GM12873 (cell line): ENCODE results near the gene OR1L8.

Experiments
- CTCF ChIP-seq: IDR thresholded peaks from 2 replicates; pipeline ENCODE4 v1.5.1; 2012; ENCODE audit warnings: low read depth, mild to moderate bottlenecking, moderate library complexity, low read length, control low read depth; ENCODE audit not compliant: insufficient read depth; ENCODE audit errors: missing control alignments

OR1L8 gene

GRCh38 chr9:122518226-122518625 lies 65.0 kb downstream of the OR1L8 start:
- no peak for TF ChIP-seq CTCF
